ENCODE results near the gene TUBA4A. TPM values are rescaled to one million over a fixed set of nuclear protein-coding genes. Genes with fewer than 3 reads are reported as not detected.

TUBA4A gene
- total and polyA plus RNA-seq, 2 of the 8 experiments (the other 6 are each of a cell fraction or from before 2014, with no cell fraction given), result 67.3 to 172 TPM

GRCh38 chr2:219210886-219211362, 42.8 kb downstream of the TUBA4A start:
- Histone ChIP-seq H4K20me1 (replicated peaks in 1 of 2; ENCODE audit: control insufficient read depth in 1 of 2, insufficient read depth in 2 of 2, low read length in 2 of 2) (peaks cover 0 to 4% of the 10 kb centered on the region in 2 experiments), H2AFZ (ENCODE audit: low read length) (no peak overlapping the region), H2BK20ac (ENCODE audit: low read length) (no peak overlapping the region), H2BK5ac (ENCODE audit: low read depth, low read length) (no peak overlapping the region), H4K5ac (ENCODE audit: insufficient read length, low read depth, low read length) (no peak overlapping the region), H4K8ac (ENCODE audit: extremely low read depth, insufficient read depth, low read length) (no peak overlapping the region; the same call in 1 of the 2 replicates), H3K23ac (ENCODE audit: insufficient read length) (no peak overlapping the region), H3K18ac (ENCODE audit: extremely low read depth, low read length) (no peak overlapping the region), H3K4me2 (ENCODE audit: insufficient read depth in 1 of 2, low read depth in 2 of 2, low read length in 2 of 2) (no peak overlapping the region), H3K9me3 (ENCODE audit: insufficient read depth in 2 of 2, low read depth in 1 of 2, low read length in 1 of 2) (no peaks in the 10 kb centered on the region), H2BK15ac (ENCODE audit: low read length) (no peak overlapping the region), H3K27ac (ENCODE audit: low read depth, low read length) (no peak overlapping the region), H3K79me1 (ENCODE audit: low read depth, low read length) (no peaks in the 10 kb centered on the region), H3K23me2 (ENCODE audit: low read depth, low read length) (peaks cover 10% of the 10 kb centered on the region), H3K4ac (replicated peaks; ENCODE audit: insufficient read length, low read depth, low read length) (no peak overlapping the region), H3K56ac (replicated peaks; ENCODE audit: insufficient read length, low read depth, low read length) (no peak overlapping the region), H3K14ac (ENCODE audit: insufficient read length) (no peak overlapping the region), H3K79me2 (ENCODE audit: control insufficient read depth in 1 of 2, insufficient read depth in 2 of 2, low read length in 2 of 2) (no peaks in the 10 kb centered on the region), H3K9ac (replicated peaks in 1 of 4; ENCODE audit: extremely low read depth in 1 of 4, low read depth in 3 of 4, low read length in 3 of 4) (no peak overlapping the region), H2BK12ac (ENCODE audit: low read depth, low read length) (no peak overlapping the region), H2AK5ac (ENCODE audit: low read depth, low read length) (no peak overlapping the region), H2BK120ac (replicated peaks; ENCODE audit: low read depth, low read length) (no peak overlapping the region), H4K91ac (replicated peaks; ENCODE audit: insufficient read length, low read length) (no peak overlapping the region), H3K4me1 (replicated peaks in 1 of 4; ENCODE audit: control insufficient read depth in 3 of 4, insufficient read depth in 4 of 4, low read length in 3 of 4) (peaks cover 0 to 6% (median 3%) of the 10 kb centered on the region in 4 experiments; a peak in 6 of 7 replicates), H3K36me3 (ENCODE audit: control insufficient read depth in 2 of 4, insufficient read depth in 4 of 4, low read length in 3 of 4) (peaks cover 14 to 55% (median 26%) of the 10 kb centered on the region in 4 experiments), H3K4me3 (ENCODE audit: extremely low read depth in 1 of 4, insufficient read depth in 2 of 4, low read depth in 3 of 4, low read length in 4 of 4) (no peak overlapping the region), H3K27me3 (replicated peaks in 1 of 4; ENCODE audit: control insufficient read depth in 3 of 4, extremely low read depth in 1 of 4, insufficient read depth in 3 of 4, low read length in 3 of 4) (no peaks in the 10 kb centered on the region)
- POLR2A ChIA-PET (ENCODE audit: partially characterized antibody), result interaction anchor here (0.6 to 1.6 kb wide), 5 partner anchors 9 to 34 kb away, joined by 3 to 5 read pairs (median 3); partner anchors contain the start of genes GLB1L and STK16
- FAIRE-seq (no peak), DNase-seq (ENCODE audit: low read depth in 1 of 2, low spot score in 2 of 2) (no peak)
- 92% methylated on average over 9 of the region's 9 CpGs; no CpG with 5 or more reads in 1 of the 2 experiments for WGBS, 2 experiments (ENCODE audit: extremely low coverage in 1 of 2, insufficient coverage in 1 of 2, insufficient read length in 1 of 2, insufficient replicate concordance in 2 of 2, low coverage in 1 of 2, low lambda C conversion rate in 2 of 2, missing lambda C conversion rate in 1 of 2)
- CTCF ChIA-PET (ENCODE audit: partially characterized antibody), result interaction anchor here (0.6 to 1.8 kb wide), 5 partner anchors 21 to 104 kb away, joined by 3 to 9 read pairs (median 3); partner anchors contain the start of gene CNPPD1
- TF ChIP-seq ASH2L (IDR thresholded peaks at IDR 0.05; ENCODE audit: low read length) (no peak), JUN (IDR thresholded peaks at IDR 0.05; ENCODE audit: low read depth, low read length) (no peak), CBX5 (IDR thresholded peaks at IDR 0.05; ENCODE audit: low read depth, low read length) (no peak)

All from H1 (cell line).